Measurements from ENCODE around the gene GRM4.

DNA sequence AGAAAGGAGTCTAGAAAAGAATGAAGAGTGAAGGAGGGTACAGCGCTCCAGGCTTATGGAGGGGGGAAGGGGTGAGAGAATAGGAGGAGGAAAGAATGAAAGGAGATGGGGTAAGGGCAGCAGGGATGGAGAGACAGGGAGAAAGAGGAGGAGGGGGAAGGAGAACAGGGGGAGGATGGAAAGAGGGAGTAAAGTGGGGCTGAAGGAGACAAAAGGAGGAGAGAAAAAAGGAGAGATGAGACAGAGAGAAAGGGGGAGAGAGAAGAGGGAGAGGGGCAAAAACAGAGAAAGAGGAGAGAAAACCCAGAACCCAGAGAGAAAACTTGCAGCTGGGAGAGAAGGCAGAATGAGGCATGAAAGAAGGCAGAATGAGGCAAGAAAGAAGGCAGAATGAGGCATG lies 110.7 kb downstream of the GRM4 start:
- no peak for TF ChIP-seq CTCF (IDR thresholded peaks at IDR 0.05)
- TF ChIP-seq POLR2A (IDR thresholded peaks at IDR 0.05), result no peak
